Suprapubic skin (tissue), 4 donors: ENCODE results near the gene ATP5F1B. TPM values are rescaled to one million over a fixed set of nuclear protein-coding genes. Genes with fewer than 3 reads are reported as not detected.

Source experiments
- DNase-seq, 2 donors: peaks; one replicate each; pipeline ENCODE4 v3.0.0-alpha.2; 2019; ENCODE audit warnings: low spot score in 2 of 2
- H3K27ac ChIP-seq: fragments of 200-600 bp; sonication (generic); one replicate; pipeline ENCODE4 v1.5.1; 2019
- H3K27me3 ChIP-seq: fragments of 200-600 bp; sonication (generic); one replicate; pipeline ENCODE4 v1.5.1; 2019
- H3K36me3 ChIP-seq: fragments of 200-600 bp; sonication (generic); one replicate; pipeline ENCODE4 v1.5.1; 2019
- H3K4me1 ChIP-seq: fragments of 200-600 bp; sonication (generic); one replicate; pipeline ENCODE4 v1.5.1; 2019
- H3K4me3 ChIP-seq: fragments of 200-600 bp; sonication (generic); one replicate; pipeline ENCODE4 v1.5.1; 2019; ENCODE audit warnings: mild to moderate bottlenecking
- H3K9me3 ChIP-seq: fragments of 200-600 bp; sonication (generic); one replicate; pipeline ENCODE4 v1.5.1; 2019
- CTCF ChIP-seq, 2 donors: fragments of 200-600 bp in 1 of 2; fragments of 450-650 bp in 1 of 2; sonication (generic) in 1 of 2; IDR thresholded peaks; one replicate each; pipeline ENCODE4 v1.5.1; 2016 to 2019; ENCODE audit warnings: antibody characterized with exemption in 2 of 2, mild to moderate bottlenecking in 1 of 2, moderate library complexity in 1 of 2
- EP300 ChIP-seq: sonication (generic); formaldehyde crosslinking; IDR thresholded peaks from one replicate; pipeline ENCODE4 v1.6.1; 2017; ENCODE audit warnings: antibody characterized with exemption
- POLR2A ChIP-seq, 2 donors: fragments of 450-650 bp; IDR thresholded peaks; one replicate each; pipeline ENCODE4 v1.6.1; 2017; ENCODE audit warnings: antibody characterized with exemption in 2 of 2, mild to moderate bottlenecking in 2 of 2, moderate library complexity in 2 of 2
- POLR2AphosphoS5 ChIP-seq, 3 donors: sonication (generic); formaldehyde crosslinking; IDR thresholded peaks; one replicate each; pipeline ENCODE4 v1.6.1; 2017; ENCODE audit warnings: antibody characterized with exemption in 3 of 3
- WGBS: methylation state at CpG from one replicate; pipeline ENCODE4 v1.1.5; 2018; 5-methylcytosine and 5-hydroxymethylcytosine counted together
- total RNA-seq, 4 donors: library from RNA; depleted of rRNA; stranded (reverse); fragments of >200 nt; gene quantifications; one replicate each; pipeline ENCODE4 v1.1.0, GENCODE V29; 2016

The ATP5F1B gene
- total RNA-seq, 4 donors from 2014 or later = 423 to 515 (median 438) TPM

DNA sequence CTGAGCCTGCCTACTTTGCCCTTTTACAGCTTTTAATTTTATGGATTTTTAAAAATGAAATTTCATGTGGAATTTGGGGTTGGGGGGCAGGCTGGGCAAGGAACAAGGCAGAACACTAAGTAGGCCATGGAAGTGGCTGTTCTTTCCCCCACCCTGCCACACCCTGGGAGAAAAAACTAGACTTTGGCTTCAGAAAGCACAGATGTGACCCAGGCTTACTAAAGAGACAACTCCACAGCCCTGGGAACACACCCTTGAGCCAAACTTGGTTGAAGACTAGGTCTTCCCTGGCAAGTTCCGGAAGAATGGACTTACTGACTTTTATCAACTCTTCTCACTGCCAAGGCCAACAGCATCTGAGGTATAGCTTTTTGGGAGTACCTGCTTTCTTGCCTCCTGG, 56.0 kb downstream of the ATP5F1B start:
- peaks cover 18% of the 10 kb centered on the region for H3K4me1 ChIP-seq
- no peak overlapping the region for H3K4me3 ChIP-seq
- H3K9me3 ChIP-seq = no peaks in the 10 kb centered on the region
- 55% methylated on average over 1 of the region's 1 CpG for WGBS
- H3K36me3 ChIP-seq = peaks cover 29% of the 10 kb centered on the region
- no peak overlapping the region for H3K27ac ChIP-seq
- H3K27me3 ChIP-seq = no peaks in the 10 kb centered on the region
- TF ChIP-seq POLR2AphosphoS5 (IDR thresholded peaks at IDR 0.05) = no peak
- TF ChIP-seq EP300 = no peak
- TF ChIP-seq POLR2A (IDR thresholded peaks at IDR 0.05) = no peak
- no peak for TF ChIP-seq CTCF (IDR thresholded peaks at IDR 0.05)
- DNase-seq = no peak

Other genes with a start within 250 kb of the ATP5F1B start
- gene TIMELESS, start 196.6 kb downstream of the ATP5F1B start, total RNA-seq = 1 to 10 TPM; 5.4 to 7.1 (median 6.2) TPM
- gene MIP, start 191.3 kb downstream of the ATP5F1B start, total RNA-seq = not detected
- gene SPRYD4, start 177.4 kb downstream of the ATP5F1B start, total RNA-seq = 1 to 10 TPM; 2.8 to 4.8 (median 2.9) TPM
- 10 to 100 TPM in 2 of 4 donors, 1 to 10 TPM in 2; 7.9 to 23.9 (median 10.5) TPM for gene GLS2, start 157.8 kb downstream of the ATP5F1B start, total RNA-seq
- 10 to 100 TPM; 14.5 to 88.0 (median 29.1) TPM for gene RBMS2, start 124.2 kb downstream of the ATP5F1B start, total RNA-seq
- gene BAZ2A, start 15.7 kb downstream of the ATP5F1B start, total RNA-seq = 100 to 1,000 TPM in 3 of 4 donors, 10 to 100 TPM in 1; 100.0 to 243 (median 129) TPM
- gene PTGES3, start 42.3 kb upstream of the ATP5F1B start, total RNA-seq = 10 to 100 TPM; 51.7 to 71.2 (median 69.9) TPM
- 1,000 to 10,000 TPM; 1,068 to 1,481 (median 1,369) TPM for gene NACA, start 79.3 kb upstream of the ATP5F1B start, total RNA-seq
- gene PRIM1, start 106.3 kb upstream of the ATP5F1B start, total RNA-seq = 10 to 100 TPM in 2 of 4 donors, 1 to 10 TPM in 2; 9.1 to 12.4 (median 10.3) TPM
- 1 to 10 TPM in 1 of 4 donors, under 1 TPM in 3; 0.38 to 2.4 (median 0.61) TPM for gene HSD17B6, start 117.3 kb upstream of the ATP5F1B start, total RNA-seq